Duodenal mucosa (tissue), 2 donors: ENCODE measurements around the gene FURIN.
A peak's percentile ranks its signal among the peaks of the same experiment; 100 is the strongest.

Experiments
- H3K27ac ChIP-seq: one replicate; pipeline ENCODE4 v1.7.0; 2013; ENCODE audit warnings: low read depth, low read length
- H3K27me3 ChIP-seq, 2 donors: one replicate each; pipeline ENCODE4 v1.7.0; 2013; ENCODE audit warnings: low read length in 2 of 2, control low read depth in 1 of 2; ENCODE audit not compliant: insufficient read depth in 2 of 2, control insufficient read depth in 1 of 2
- H3K36me3 ChIP-seq, 2 donors: one replicate each; pipeline ENCODE4 v1.7.0; 2013; ENCODE audit warnings: low read length in 2 of 2, control low read depth in 1 of 2; ENCODE audit not compliant: insufficient read depth in 2 of 2, control insufficient read depth in 1 of 2
- H3K4me1 ChIP-seq, 2 donors: one replicate each; pipeline ENCODE4 v1.7.0; 2013; ENCODE audit warnings: low read length in 2 of 2, control low read depth in 1 of 2; ENCODE audit not compliant: insufficient read depth in 2 of 2, control insufficient read depth in 1 of 2
- H3K4me3 ChIP-seq, 2 donors: one replicate each; pipeline ENCODE4 v1.7.0; 2013; ENCODE audit warnings: low read length in 2 of 2, low read depth in 1 of 2
- H3K9ac ChIP-seq, 2 donors: one replicate each; pipeline ENCODE4 v1.7.0; 2013; ENCODE audit warnings: low read length in 2 of 2, low read depth in 1 of 2
- H3K9me3 ChIP-seq, 2 donors: one replicate each; pipeline ENCODE4 v1.7.0; 2013; ENCODE audit warnings: low read length in 2 of 2, control low read depth in 1 of 2; ENCODE audit not compliant: control insufficient read depth in 1 of 2

The FURIN gene

GRCh38 chr15:90881978-90882721 is 13.8 kb downstream of the FURIN start:
- Histone ChIP-seq H3K9ac (no peak overlapping the region), H3K27ac (no peak overlapping the region), H3K4me3 (no peak overlapping the region), H3K27me3 (no peaks in the 10 kb centered on the region), H3K9me3 (no peaks in the 10 kb centered on the region), H3K4me1 (peaks cover 18 to 32% of the 10 kb centered on the region in 2 donors), H3K36me3 (peaks cover 31 to 50% of the 10 kb centered on the region in 2 donors)

GRCh38 chr15:90882781-90883525 is 14.6 kb downstream of the FURIN start:
- H3K4me1 ChIP-seq: peaks cover 18 to 32% of the 10 kb centered on the region in 2 donors
- peaks cover 23 to 42% of the 10 kb centered on the region in 2 donors for H3K36me3 ChIP-seq
- H3K9ac ChIP-seq: peak overlapping the region in 1 of 2 donors; percentile 57
- H3K27ac ChIP-seq: peak overlapping the region; percentile 77
- no peaks in the 10 kb centered on the region for H3K27me3 ChIP-seq
- H3K9me3 ChIP-seq: no peaks in the 10 kb centered on the region
- H3K4me3 ChIP-seq: no peak overlapping the region

DNA sequence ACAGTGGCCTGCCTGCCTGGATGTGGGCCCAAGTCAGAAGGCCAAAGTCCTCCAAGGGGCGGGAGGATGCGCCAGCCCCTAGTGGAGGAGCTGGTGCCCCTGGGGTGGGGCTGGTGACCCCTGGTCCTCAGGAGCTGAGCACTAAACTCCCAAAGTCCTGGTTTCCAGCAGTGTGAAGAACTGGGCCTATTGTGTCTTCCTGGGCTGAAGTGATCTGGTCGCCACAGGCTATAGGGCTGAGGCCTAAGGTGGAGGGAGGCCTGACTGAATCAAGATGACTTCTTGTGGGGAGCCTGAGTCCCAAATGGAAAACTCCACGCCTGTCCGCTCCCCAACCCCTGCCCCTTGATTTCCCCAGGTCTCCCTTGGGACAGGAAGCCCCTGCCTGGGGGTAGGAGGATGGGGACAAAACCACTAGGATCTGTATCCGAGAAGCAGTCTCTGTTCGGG is 15.2 kb downstream of the FURIN start:
- Histone ChIP-seq H3K4me3 (peak overlapping the region; percentile 50 to 66), H3K27me3 (no peaks in the 10 kb centered on the region), H3K36me3 (peaks cover 18 to 36% of the 10 kb centered on the region in 2 donors), H3K9ac (peak overlapping the region; percentile 57 to 77), H3K9me3 (no peaks in the 10 kb centered on the region), H3K27ac (peak overlapping the region; percentile 77), H3K4me1 (peaks cover 18 to 32% of the 10 kb centered on the region in 2 donors)

DNA sequence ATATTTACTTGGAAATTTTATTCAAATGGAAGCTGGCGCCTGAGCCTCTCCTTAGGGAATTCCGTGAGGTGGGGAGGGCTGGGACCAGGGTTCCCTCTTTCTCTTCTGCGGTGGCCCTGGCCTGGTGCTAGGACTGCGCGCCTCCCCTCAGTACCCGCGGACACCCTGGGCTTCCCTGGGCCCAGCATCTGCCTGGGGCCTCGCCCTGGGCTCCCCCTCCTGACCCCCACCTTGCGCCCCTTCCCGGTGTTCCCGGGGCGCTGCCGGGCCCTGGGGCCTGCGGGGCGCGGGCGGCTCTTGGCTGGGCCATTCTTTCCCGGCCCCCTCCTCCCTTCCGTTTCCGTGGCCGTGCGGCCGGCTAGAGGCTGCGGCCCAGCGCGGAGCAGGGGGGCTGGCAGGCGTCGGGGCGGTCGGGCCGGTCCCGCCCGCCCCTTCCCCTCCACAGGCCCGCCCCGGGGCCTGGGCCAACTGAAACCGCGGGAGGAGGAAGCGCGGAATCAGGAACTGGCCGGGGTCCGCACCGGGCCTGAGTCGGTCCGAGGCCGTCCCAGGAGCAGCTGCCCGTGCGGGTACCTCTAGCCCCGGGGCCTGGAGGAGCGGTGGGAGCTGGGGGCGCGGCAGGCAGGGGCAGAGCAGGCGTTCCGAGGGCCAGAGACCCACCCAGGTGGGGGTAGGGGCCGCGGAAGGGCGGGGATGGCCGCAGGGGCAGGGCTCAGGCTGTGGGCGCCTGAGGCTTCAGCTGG is 15.8 kb downstream of the FURIN start, which contains the start of gene FES:
Gene FES (plus strand): TSS at position 529 of the 743 bp plus-strand sequence. CDS start 542 bp downstream, outside the sequence.
- Histone ChIP-seq H3K9me3 (no peaks in the 10 kb centered on the region), H3K4me1 (peaks cover 18 to 32% of the 10 kb centered on the region in 2 donors), H3K4me3 (peak within 1 kb of the TSS; percentile 50 to 66), H3K27me3 (no peaks in the 10 kb centered on the region), H3K36me3 (peaks cover 16 to 32% of the 10 kb centered on the region in 2 donors), H3K27ac (peak within 1 kb of the TSS; percentile 77), H3K9ac (peak within 1 kb of the TSS; percentile 57 to 77)

- Histone ChIP-seq H3K4me3 (peak overlapping the region; percentile 50 to 66), H3K27ac (peak overlapping the region; percentile 77), H3K27me3 (no peaks in the 10 kb centered on the region), H3K9ac (peak overlapping the region; percentile 57 to 77), H3K9me3 (no peaks in the 10 kb centered on the region), H3K4me1 (peaks cover 18 to 32% of the 10 kb centered on the region in 2 donors), H3K36me3 (peaks cover 10 to 26% of the 10 kb centered on the region in 2 donors)
These were observed 16.5 kb downstream of the FURIN start for GRCh38 chr15:90884719-90885431.

GRCh38 chr15:90885432-90886290 is 17.3 kb downstream of the FURIN start:
- peak overlapping the region; percentile 57 to 77 for H3K9ac ChIP-seq
- H3K4me3 ChIP-seq: peak overlapping the region; percentile 50 to 66
- H3K27ac ChIP-seq: peak overlapping the region; percentile 27
- H3K27me3 ChIP-seq: no peaks in the 10 kb centered on the region
- H3K4me1 ChIP-seq: peaks cover 18 to 32% of the 10 kb centered on the region in 2 donors
- peaks cover 8 to 24% of the 10 kb centered on the region in 2 donors for H3K36me3 ChIP-seq
- no peaks in the 10 kb centered on the region for H3K9me3 ChIP-seq

DNA sequence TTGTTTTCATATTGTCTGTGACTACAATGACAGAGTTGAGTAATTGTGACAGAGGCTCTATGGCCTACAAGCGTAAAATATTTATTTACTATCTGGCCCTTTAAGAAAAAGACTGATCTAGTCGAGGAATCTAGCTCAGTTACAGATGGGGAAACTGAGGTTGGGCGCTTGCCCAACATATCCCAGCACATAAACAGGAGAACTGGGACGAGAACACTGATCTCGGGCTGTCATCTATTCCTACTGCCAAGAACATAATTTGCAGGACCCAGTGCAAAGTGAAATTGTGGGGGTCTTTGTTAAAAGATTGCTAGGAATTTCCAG is 17.9 kb downstream of the FURIN start:
- Histone ChIP-seq H3K4me3 (no peak overlapping the region), H3K27ac (no peak overlapping the region), H3K9me3 (no peaks in the 10 kb centered on the region), H3K36me3 (peaks cover 10 to 19% of the 10 kb centered on the region in 2 donors), H3K4me1 (peaks cover 18 to 32% of the 10 kb centered on the region in 2 donors), H3K27me3 (no peaks in the 10 kb centered on the region), H3K9ac (peak overlapping the region in 1 of 2 donors; percentile 77)

- Histone ChIP-seq H3K4me3 (no peak overlapping the region), H3K36me3 (peaks cover 7 to 17% of the 10 kb centered on the region in 2 donors), H3K27me3 (no peaks in the 10 kb centered on the region), H3K9me3 (no peaks in the 10 kb centered on the region), H3K9ac (no peak overlapping the region), H3K4me1 (peaks cover 18 to 32% of the 10 kb centered on the region in 2 donors), H3K27ac (no peak overlapping the region)
These were observed 18.7 kb downstream of the FURIN start for GRCh38 chr15:90887037-90887481.

DNA sequence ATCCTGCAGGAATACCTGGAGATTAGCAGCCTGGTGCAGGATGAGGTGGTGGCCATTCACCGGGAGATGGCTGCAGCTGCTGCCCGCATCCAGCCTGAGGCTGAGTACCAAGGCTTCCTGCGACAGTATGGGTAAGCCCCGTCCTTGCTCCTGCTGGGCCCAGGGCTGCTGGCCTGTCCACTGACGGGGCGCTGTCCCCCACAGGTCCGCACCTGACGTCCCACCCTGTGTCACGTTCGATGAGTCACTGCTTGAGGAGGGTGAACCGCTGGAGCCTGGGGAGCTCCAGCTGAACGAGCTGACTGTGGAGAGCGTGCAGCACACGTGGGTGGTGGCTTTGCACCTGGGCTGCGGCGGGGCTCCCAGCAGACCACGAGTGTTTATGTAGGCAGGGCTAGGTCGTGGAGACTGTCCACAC is 20.9 kb downstream of the FURIN start:
- H3K4me3 ChIP-seq: no peak overlapping the region
- peaks cover 6 to 31% of the 10 kb centered on the region in 2 donors for H3K36me3 ChIP-seq
- H3K27ac ChIP-seq: no peak overlapping the region
- no peaks in the 10 kb centered on the region for H3K27me3 ChIP-seq
- peaks cover 7 to 22% of the 10 kb centered on the region in 2 donors for H3K4me1 ChIP-seq
- H3K9me3 ChIP-seq: no peaks in the 10 kb centered on the region
- no peak overlapping the region for H3K9ac ChIP-seq
